GM12891 (cell line): Measurements from ENCODE around the gene MORC4.

Source experiments
- PAX5 ChIP-seq: IDR thresholded peaks from 2 replicates; pipeline ENCODE4 v1.6.1; 2011; ENCODE audit warnings: low read length, moderate library complexity, mild to moderate bottlenecking; ENCODE audit not compliant: insufficient read depth, severe bottlenecking
- POLR2A ChIP-seq: IDR thresholded peaks from 2 replicates; pipeline ENCODE4 v1.6.1; 2011; ENCODE audit warnings: low read depth, low read length, control low read depth
- POLR2AphosphoS5 ChIP-seq: IDR thresholded peaks from 2 replicates; pipeline ENCODE4 v1.6.1; 2011; ENCODE audit warnings: low read depth, low read length, control low read depth
- TAF1 ChIP-seq: IDR thresholded peaks from 2 replicates; pipeline ENCODE4 v1.6.1; 2011; ENCODE audit warnings: low read depth, low read length, control low read depth

DNA sequence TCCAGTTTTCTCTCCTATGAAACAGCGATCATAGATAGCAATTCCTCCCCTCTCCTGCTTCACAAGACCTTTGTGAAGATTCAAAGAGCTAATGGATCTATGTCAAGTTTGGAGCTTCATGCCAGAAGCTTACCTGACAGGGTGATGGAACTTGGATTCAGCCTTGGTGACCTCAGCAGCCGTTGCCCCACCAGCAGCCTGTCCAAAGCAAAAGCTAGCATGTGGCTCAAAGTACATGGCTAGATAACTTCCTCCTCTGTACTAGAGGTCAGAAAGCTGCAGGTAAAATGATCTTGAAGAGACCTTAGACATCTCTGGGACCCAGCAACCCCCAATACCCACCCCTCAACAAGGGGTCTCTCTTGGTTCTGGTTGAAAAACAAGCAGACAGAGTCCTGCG is 98.7 kb downstream of the MORC4 start:
- no peak for TF ChIP-seq POLR2AphosphoS5
- no peak for TF ChIP-seq POLR2A
- no peak for TF ChIP-seq TAF1
- no peak for TF ChIP-seq PAX5
